Kidney (tissue), 14 donors: Measurements from ENCODE around the gene GRIA2. TPM values are rescaled to one million over a fixed set of nuclear protein-coding genes. Genes with fewer than 3 reads are reported as not detected.

Experiments used
- DNase-seq, 5 donors: peaks; one replicate each; pipeline ENCODE4 v3.0.0-alpha.2; 2013 to 2020
- FAIRE-seq: peaks from 2 replicates; lab custom pipeline; 2012; peaks lifted over from hg19 to GRCh38; lab: Jason Lieb, UNC
- H3K27ac ChIP-seq, 2 donors: one replicate each; pipeline ENCODE4 v1.7.0; 2013; ENCODE audit warnings: low read depth in 2 of 2, low read length in 2 of 2, inconsistent platforms in 1 of 2
- H3K27me3 ChIP-seq: one replicate; pipeline ENCODE4 v1.7.1; 2013; ENCODE audit warnings: low read length, inconsistent platforms; ENCODE audit not compliant: control insufficient read depth, insufficient read depth
- H3K36me3 ChIP-seq, 3 donors: one replicate each; pipeline versions ENCODE4 v1.7.0 to v1.7.1; 2013; ENCODE audit warnings: low read length in 3 of 3, control low read depth in 1 of 3, inconsistent platforms in 1 of 3; ENCODE audit not compliant: insufficient read depth in 3 of 3, control insufficient read depth in 2 of 3
- H3K4me1 ChIP-seq, 3 donors: one replicate each; pipeline versions ENCODE4 v1.7.0 to v1.7.1; 2013; ENCODE audit warnings: low read length in 3 of 3, inconsistent platforms in 1 of 3, low read depth in 1 of 3; ENCODE audit not compliant: control insufficient read depth in 2 of 3, insufficient read depth in 2 of 3
- H3K4me3 ChIP-seq, 3 donors: one replicate each; pipeline versions ENCODE4 v1.7.0 to v1.8.1; 2013; ENCODE audit warnings: low read length in 3 of 3, control low read depth in 1 of 3, inconsistent platforms in 1 of 3
- H3K9ac ChIP-seq, 3 donors: one replicate each; pipeline versions ENCODE4 v1.7.0 to v1.7.1; 2013; ENCODE audit warnings: low read length in 3 of 3, control low read depth in 1 of 3, inconsistent platforms in 1 of 3
- H3K9me3 ChIP-seq, 3 donors: one replicate each; pipeline versions ENCODE4 v1.7.0 to v1.7.1; 2013; ENCODE audit warnings: low read length in 3 of 3, control low read depth in 1 of 3, inconsistent platforms in 1 of 3; ENCODE audit not compliant: control insufficient read depth in 2 of 3, insufficient read depth in 1 of 3
- CTCF ChIP-seq: IDR thresholded peaks from 3 replicates; pipeline ENCODE4 v1.5.1; 2012; ENCODE audit warnings: mild to moderate bottlenecking, moderate library complexity, borderline replicate concordance; ENCODE audit not compliant: insufficient read depth; ENCODE audit errors: extremely low read depth
- intact Hi-C: fragments of 100-400 bp; cut with DNase I; formaldehyde crosslinking; loops from one replicate; pipeline ENCODE4 v1.11.1; 2022
- polyA plus RNA-seq: library from polyadenylated mRNA; stranded (reverse); fragments of 350-450 nt; fragmentation: Illumina TruSeq; extraction: RNeasy Lipid Tissue Mini Kit (QIAGEN cat#74804); gene quantifications from one replicate; pipeline ENCODE4 v1.2.3, GENCODE V29; 2014; ENCODE audit warnings: low read depth, low replicate concordance; ENCODE audit not compliant: insufficient read depth
- total RNA-seq: library from RNA; stranded (reverse); fragmentation: NEBNext Ultra II Directional; extraction: Animal tissue kit (Norgen Biotek cat#: 25700); gene quantifications from one replicate; pipeline ENCODE4 v1.2.1, GENCODE V29; 2021
- donor health status: control.
- donor health status: control.
- donor health status: control.
- donor health status: control.
- donor health status: control.
- donor health status: DM: yes; HTN: yes; CAD: no.
- donor health status: Normal renal cell carcinoma (clear cell type).

The GRIA2 gene
- total and polyA plus RNA-seq, 2 donors from 2014 or later = 0.54 to 0.80 TPM

- no peaks in the 10 kb centered on the region for H3K4me1 ChIP-seq
- H3K4me3 ChIP-seq = no peak overlapping the region
- H3K27me3 ChIP-seq = no peaks in the 10 kb centered on the region
- no peak for FAIRE-seq
- H3K9ac ChIP-seq = no peak overlapping the region
- no peaks in the 10 kb centered on the region for H3K9me3 ChIP-seq
- no peak for TF ChIP-seq CTCF
- H3K27ac ChIP-seq = no peak overlapping the region
- intact Hi-C loops = no loop called here
- no peaks in the 10 kb centered on the region for H3K36me3 ChIP-seq
- DNase-seq = no peak
Observed at GRCh38 chr4:157185363-157185762, 35.2 kb upstream of the GRIA2 start.

- FAIRE-seq (no peak), DNase-seq (no peak)
- intact Hi-C loops = no loop called here
- Histone ChIP-seq H3K4me3 (no peak overlapping the region), H3K27me3 (no peaks in the 10 kb centered on the region), H3K9me3 (no peaks in the 10 kb centered on the region), H3K9ac (no peak overlapping the region), H3K36me3 (no peaks in the 10 kb centered on the region), H3K27ac (no peak overlapping the region), H3K4me1 (no peaks in the 10 kb centered on the region)
- no peak for TF ChIP-seq CTCF
Observed at GRCh38 chr4:157195374-157195773, 25.2 kb upstream of the GRIA2 start.

GRCh38 chr4:157196046-157196445, 24.5 kb upstream of the GRIA2 start:
- no peak overlapping the region for H3K9ac ChIP-seq
- H3K9me3 ChIP-seq = no peaks in the 10 kb centered on the region
- no peaks in the 10 kb centered on the region for H3K4me1 ChIP-seq
- no peaks in the 10 kb centered on the region for H3K36me3 ChIP-seq
- no peaks in the 10 kb centered on the region for H3K27me3 ChIP-seq
- no peak overlapping the region for H3K27ac ChIP-seq
- intact Hi-C loops = no loop called here
- DNase-seq = no peak
- H3K4me3 ChIP-seq = no peak overlapping the region
- FAIRE-seq = no peak
- no peak for TF ChIP-seq CTCF

DNA sequence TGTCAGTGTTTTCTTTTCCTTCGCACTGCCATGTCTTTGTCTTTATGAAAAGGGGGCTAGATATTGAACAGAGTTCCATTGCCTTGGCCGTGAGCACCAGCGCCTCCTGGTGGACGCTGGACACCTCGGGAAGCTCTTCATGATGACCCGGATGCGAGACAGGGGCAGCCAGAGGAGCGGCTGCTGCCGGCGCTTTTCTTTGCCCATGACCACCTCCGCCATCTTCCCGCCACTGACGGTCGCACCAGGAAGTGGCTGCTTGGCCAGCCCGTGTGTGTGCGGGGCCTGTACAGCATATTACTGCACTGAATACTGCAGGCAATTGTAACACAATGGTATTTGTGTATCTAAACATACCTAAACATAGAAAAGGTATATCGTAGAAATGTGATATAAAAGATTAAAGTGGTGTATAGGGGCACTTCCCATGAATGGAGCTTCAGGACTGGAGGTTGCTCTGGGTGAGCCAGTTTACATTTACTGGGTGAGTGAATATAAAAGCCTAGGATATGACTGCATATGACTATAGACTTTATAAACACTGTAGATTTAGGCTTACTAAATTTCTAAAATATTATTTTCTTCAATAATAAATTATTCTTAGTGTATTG, 15.8 kb upstream of the GRIA2 start:
- Histone ChIP-seq H3K4me1 (no peaks in the 10 kb centered on the region), H3K9me3 (no peaks in the 10 kb centered on the region), H3K4me3 (no peak overlapping the region), H3K9ac (no peak overlapping the region), H3K27me3 (no peaks in the 10 kb centered on the region), H3K36me3 (no peaks in the 10 kb centered on the region), H3K27ac (no peak overlapping the region)
- TF ChIP-seq CTCF = peak; percentile 30
- intact Hi-C loops = no loop called here
- no peak for FAIRE-seq
- peak in 1 of 5 donors; percentile 65 for DNase-seq
